Gastrocnemius medialis (tissue), 4 donors: ENCODE data around the gene ITIH4. TPM values are rescaled to one million over a fixed set of nuclear protein-coding genes. Genes with fewer than 3 reads are reported as not detected.

Source experiments
- ATAC-seq, 2 donors: fragments of 150-250 bp; one replicate each; pipeline ENCODE4 v1.9.1; 2016
- DNase-seq, 2 donors: peaks; one replicate each; pipeline ENCODE4 v3.0.0-alpha.2; 2019
- H3K27ac ChIP-seq, 4 donors: fragments of 200-600 bp; sonication (generic); 1 replicate in 1 of 4; 2 replicates in 3 of 4; pipeline ENCODE4 v1.5.1; 2016 to 2018; ENCODE audit warnings: mild to moderate bottlenecking in 2 of 4, moderate library complexity in 1 of 4
- H3K27me3 ChIP-seq, 3 donors: fragments of 200-600 bp; sonication (generic) in 2 of 3; 1 replicate in 1 of 3; 2 replicates in 2 of 3; pipeline versions ENCODE4 v1.5.1 to v1.6.0; 2016 to 2019; ENCODE audit warnings: mild to moderate bottlenecking in 1 of 3, moderate library complexity in 1 of 3
- H3K36me3 ChIP-seq, 2 donors: fragments of 200-600 bp; sonication (generic) in 1 of 2; one replicate each; pipeline ENCODE4 v1.5.1; 2017 to 2018
- H3K4me1 ChIP-seq, 2 donors: fragments of 200-600 bp; sonication (generic) in 1 of 2; one replicate each; pipeline ENCODE4 v1.5.1; 2016 to 2017; ENCODE audit warnings: mild to moderate bottlenecking in 2 of 2
- H3K4me3 ChIP-seq, 4 donors: fragments of 200-600 bp; sonication (generic) in 3 of 4; 1 replicate in 1 of 4; 2 replicates in 3 of 4; pipeline ENCODE4 v1.5.1; 2016 to 2019; ENCODE audit warnings: mild to moderate bottlenecking in 2 of 4
- H3K9me3 ChIP-seq, 3 donors: fragments of 200-600 bp; sonication (generic) in 2 of 3; 1 replicate in 1 of 3; 2 replicates in 2 of 3; pipeline ENCODE4 v1.5.1; 2016 to 2019
- POLR2A ChIP-seq, 2 donors: fragments of 450-650 bp; IDR thresholded peaks; one replicate each; pipeline ENCODE4 v1.6.1; 2017; ENCODE audit warnings: antibody characterized with exemption in 2 of 2, mild to moderate bottlenecking in 2 of 2, moderate library complexity in 2 of 2
- in situ Hi-C, 4 donors: fragments of 200-750 bp; cut with MboI; loops; one replicate each; pipeline versions ENCODE4 v1.15.0 to v1.8.0; 2017; ENCODE audit warnings: low sequenced_read_pairs in 4 of 4
- intact Hi-C: fragments of 100-400 bp; cut with DNase I; formaldehyde crosslinking; loops from one replicate; pipeline ENCODE4 v1.15.1; 2023; ENCODE audit warnings: low total_unique reads
- total RNA-seq, 4 donors: library from RNA; depleted of rRNA; stranded (reverse); fragments of >200 nt; gene quantifications; one replicate each; pipeline versions ENCODE4 v1.1.0 to v1.2.3, GENCODE V29; 2016
- TF ChIP-seq, protein P1 (sequence below), 5 experiments: fragments of 450-650 bp in 3 of 5; fragments of 200-600 bp in 2 of 5; sonication (generic) in 2 of 5; IDR thresholded peaks in 4 of 5; conservative IDR thresholded peaks in 1 of 5; 1 replicate in 4 of 5; 2 replicates in 1 of 5; pipeline ENCODE4 v1.5.1; 2016 to 2019; ENCODE audit warnings: antibody characterized with exemption in 5 of 5, mild to moderate bottlenecking in 3 of 5, moderate library complexity in 3 of 5

The ITIH4 gene
- total RNA-seq, 4 donors from 2014 or later, result 3.5 to 20.4 (median 12.7) TPM

GRCh38 chr3:52824037-52824436, 6.4 kb downstream of the ITIH4 start:
- Histone ChIP-seq H3K9me3 (no peaks in the 10 kb centered on the region), H3K4me1 (peaks cover 7 to 11% of the 10 kb centered on the region in 2 donors), H3K36me3 (peaks cover 0 to 96% of the 10 kb centered on the region in 2 donors), H3K27me3 (no peaks in the 10 kb centered on the region), H3K4me3 (no peak overlapping the region), H3K27ac (peak overlapping the region in 1 of 4 donors; percentile 96)
- TF ChIP-seq POLR2A (IDR thresholded peaks at IDR 0.05), result no peak
- TF ChIP-seq, protein P1, sequence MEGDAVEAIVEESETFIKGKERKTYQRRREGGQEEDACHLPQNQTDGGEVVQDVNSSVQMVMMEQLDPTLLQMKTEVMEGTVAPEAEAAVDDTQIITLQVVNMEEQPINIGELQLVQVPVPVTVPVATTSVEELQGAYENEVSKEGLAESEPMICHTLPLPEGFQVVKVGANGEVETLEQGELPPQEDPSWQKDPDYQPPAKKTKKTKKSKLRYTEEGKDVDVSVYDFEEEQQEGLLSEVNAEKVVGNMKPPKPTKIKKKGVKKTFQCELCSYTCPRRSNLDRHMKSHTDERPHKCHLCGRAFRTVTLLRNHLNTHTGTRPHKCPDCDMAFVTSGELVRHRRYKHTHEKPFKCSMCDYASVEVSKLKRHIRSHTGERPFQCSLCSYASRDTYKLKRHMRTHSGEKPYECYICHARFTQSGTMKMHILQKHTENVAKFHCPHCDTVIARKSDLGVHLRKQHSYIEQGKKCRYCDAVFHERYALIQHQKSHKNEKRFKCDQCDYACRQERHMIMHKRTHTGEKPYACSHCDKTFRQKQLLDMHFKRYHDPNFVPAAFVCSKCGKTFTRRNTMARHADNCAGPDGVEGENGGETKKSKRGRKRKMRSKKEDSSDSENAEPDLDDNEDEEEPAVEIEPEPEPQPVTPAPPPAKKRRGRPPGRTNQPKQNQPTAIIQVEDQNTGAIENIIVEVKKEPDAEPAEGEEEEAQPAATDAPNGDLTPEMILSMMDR (IDR thresholded peaks at IDR 0.05 in 4 of 5, conservative IDR thresholded peaks at IDR 0.05 in 1 of 5), result no peak
- in situ Hi-C loops (no loop called here), intact Hi-C loops (no loop called here)
- no peak for DNase-seq
- ATAC-seq, result no peak

DNA sequence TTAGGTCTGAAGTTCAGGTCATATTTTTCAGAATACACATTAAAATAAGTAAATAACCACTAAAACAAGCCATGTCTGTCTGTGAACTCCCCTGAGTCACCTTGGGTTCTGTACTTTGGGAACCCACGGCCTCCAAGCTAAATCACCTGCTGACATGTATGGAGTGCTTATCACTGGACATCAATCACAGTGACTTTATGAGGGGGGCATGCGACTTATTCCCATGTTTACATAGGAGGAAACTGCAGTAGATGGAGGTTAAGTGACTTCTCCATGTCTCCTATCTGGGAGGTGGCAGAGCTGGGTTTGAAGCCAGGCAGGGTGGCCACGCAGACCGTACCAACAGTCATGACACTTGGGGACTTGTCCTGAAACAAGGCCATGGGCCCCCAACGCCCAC, 8.1 kb downstream of the ITIH4 start:
- in situ Hi-C loops, result no loop called here
- no peak for ATAC-seq
- intact Hi-C loops, result no loop called here
- Histone ChIP-seq H3K27me3 (no peaks in the 10 kb centered on the region), H3K4me3 (no peak overlapping the region), H3K36me3 (peaks cover 0 to 96% of the 10 kb centered on the region in 2 donors), H3K27ac (peak overlapping the region in 3 of 4 donors; percentile 3 to 96 (median 30)), H3K4me1 (peaks cover 7 to 8% of the 10 kb centered on the region in 2 donors), H3K9me3 (no peaks in the 10 kb centered on the region)
- no peak for DNase-seq
- TF ChIP-seq, protein P1 (IDR thresholded peaks at IDR 0.05 in 4 of 5, conservative IDR thresholded peaks at IDR 0.05 in 1 of 5), result no peak
- TF ChIP-seq POLR2A (IDR thresholded peaks at IDR 0.05), result no peak

DNA sequence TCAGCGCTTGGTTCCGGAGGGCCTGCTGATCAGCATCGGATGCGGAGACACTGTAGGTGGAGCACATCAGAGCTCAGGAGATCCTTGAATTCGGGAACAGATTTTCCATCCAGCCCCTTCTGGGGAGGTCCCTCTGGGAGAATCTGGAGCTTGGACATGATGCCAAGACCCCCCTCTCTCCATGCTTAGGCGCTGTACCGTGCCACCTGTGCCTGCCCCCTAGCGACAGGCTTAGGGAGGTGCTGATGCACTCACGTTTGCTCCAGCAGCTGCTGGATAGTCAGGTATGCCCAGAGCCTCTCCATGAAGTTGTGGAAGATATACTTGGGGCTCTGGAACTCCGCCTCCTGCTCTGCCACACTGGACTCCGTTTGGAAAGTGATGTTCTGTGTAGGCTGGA, 9.7 kb downstream of the ITIH4 start:
- TF ChIP-seq, protein P1 (IDR thresholded peaks at IDR 0.05 in 4 of 5, conservative IDR thresholded peaks at IDR 0.05 in 1 of 5), result peak; percentile 33 to 58 (median 39)
- no peak for TF ChIP-seq POLR2A (IDR thresholded peaks at IDR 0.05)
- DNase-seq (no peak), ATAC-seq (peak in 1 of 2 donors; percentile 54)
- Histone ChIP-seq H3K4me1 (peaks cover 7 to 8% of the 10 kb centered on the region in 2 donors), H3K36me3 (peaks cover 0 to 98% of the 10 kb centered on the region in 2 donors), H3K27me3 (no peaks in the 10 kb centered on the region), H3K4me3 (no peak overlapping the region), H3K27ac (peak overlapping the region in 3 of 4 donors; percentile 54 to 96 (median 69)), H3K9me3 (no peaks in the 10 kb centered on the region)
- intact Hi-C loops (no loop called here), in situ Hi-C loops (no loop called here)

GRCh38 chr3:52819936-52820335, 10.5 kb downstream of the ITIH4 start:
- H3K27me3 ChIP-seq, result no peaks in the 10 kb centered on the region
- H3K4me3 ChIP-seq, result no peak overlapping the region
- H3K36me3 ChIP-seq, result peaks cover 0 to 92% of the 10 kb centered on the region in 2 donors
- ATAC-seq (peak in 1 of 2 donors; percentile 14), DNase-seq (no peak)
- TF ChIP-seq, protein P1 (IDR thresholded peaks at IDR 0.05 in 4 of 5, conservative IDR thresholded peaks at IDR 0.05 in 1 of 5), result no peak
- no peak for TF ChIP-seq POLR2A (IDR thresholded peaks at IDR 0.05)
- H3K27ac ChIP-seq, result peak overlapping the region; percentile 38 to 96 (median 62)
- H3K4me1 ChIP-seq, result peaks cover 7 to 8% of the 10 kb centered on the region in 2 donors
- intact Hi-C loops (no loop called here), in situ Hi-C loops (no loop called here)
- H3K9me3 ChIP-seq, result no peaks in the 10 kb centered on the region

- H3K36me3 ChIP-seq, result peaks cover 0 to 89% of the 10 kb centered on the region in 2 donors
- DNase-seq, result no peak
- H3K27ac ChIP-seq, result peak overlapping the region; percentile 21 to 96 (median 48)
- H3K4me1 ChIP-seq, result peaks cover 7 to 8% of the 10 kb centered on the region in 2 donors
- TF ChIP-seq, protein P1 (IDR thresholded peaks at IDR 0.05 in 4 of 5, conservative IDR thresholded peaks at IDR 0.05 in 1 of 5), result no peak
- TF ChIP-seq POLR2A (IDR thresholded peaks at IDR 0.05), result no peak
- no peak for ATAC-seq
- in situ Hi-C loops (no loop called here), intact Hi-C loops (no loop called here)
- H3K4me3 ChIP-seq, result no peak overlapping the region
- no peaks in the 10 kb centered on the region for H3K9me3 ChIP-seq
- no peaks in the 10 kb centered on the region for H3K27me3 ChIP-seq
These were observed 12.6 kb downstream of the ITIH4 start for GRCh38 chr3:52817860-52818259.
